HG02840 (cell line): ENCODE data around the gene PKDCC.
A peak's percentile ranks its signal among the peaks of the same experiment; 100 is the strongest.

Experiments
- ATAC-seq: cut with Tn5 transposase; IDR thresholded peaks from one replicate; pipeline ENCODE4 v1.9.1; 2021; ENCODE audit warnings: mild to moderate bottlenecking, moderate library complexity, moderate number of reproducible peaks; ENCODE audit not compliant: unreplicated experiment, low FRiP score

PKDCC gene

DNA sequence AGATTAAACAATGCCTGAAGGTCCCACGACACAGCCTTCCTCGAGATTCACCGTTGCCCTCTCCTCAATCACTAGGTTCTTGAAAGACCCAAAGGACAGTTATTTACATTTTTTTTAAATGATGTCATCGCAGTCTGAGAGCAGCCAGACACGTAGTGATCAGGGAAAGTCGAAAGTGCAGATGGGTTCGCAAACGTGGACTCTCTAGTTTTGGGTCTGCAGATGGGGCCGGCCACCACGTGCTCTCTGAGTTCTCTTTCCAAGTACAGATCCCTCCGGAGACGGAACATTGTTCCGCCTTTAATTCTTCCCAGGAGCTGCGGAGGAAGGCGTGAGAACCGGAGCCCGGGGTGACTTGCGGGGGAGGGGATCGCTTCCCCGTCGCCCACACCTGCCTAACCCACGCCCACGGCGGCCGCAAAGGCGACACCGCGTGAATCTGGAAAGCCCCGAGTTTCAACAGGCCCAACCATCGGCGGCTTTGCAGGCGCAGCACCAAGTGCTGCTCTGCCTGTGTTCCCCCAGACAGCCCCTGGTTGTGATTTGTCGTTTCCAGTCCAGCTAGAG lies 54.3 kb downstream of the PKDCC start:
- ATAC-seq: peak; percentile 58

DNA sequence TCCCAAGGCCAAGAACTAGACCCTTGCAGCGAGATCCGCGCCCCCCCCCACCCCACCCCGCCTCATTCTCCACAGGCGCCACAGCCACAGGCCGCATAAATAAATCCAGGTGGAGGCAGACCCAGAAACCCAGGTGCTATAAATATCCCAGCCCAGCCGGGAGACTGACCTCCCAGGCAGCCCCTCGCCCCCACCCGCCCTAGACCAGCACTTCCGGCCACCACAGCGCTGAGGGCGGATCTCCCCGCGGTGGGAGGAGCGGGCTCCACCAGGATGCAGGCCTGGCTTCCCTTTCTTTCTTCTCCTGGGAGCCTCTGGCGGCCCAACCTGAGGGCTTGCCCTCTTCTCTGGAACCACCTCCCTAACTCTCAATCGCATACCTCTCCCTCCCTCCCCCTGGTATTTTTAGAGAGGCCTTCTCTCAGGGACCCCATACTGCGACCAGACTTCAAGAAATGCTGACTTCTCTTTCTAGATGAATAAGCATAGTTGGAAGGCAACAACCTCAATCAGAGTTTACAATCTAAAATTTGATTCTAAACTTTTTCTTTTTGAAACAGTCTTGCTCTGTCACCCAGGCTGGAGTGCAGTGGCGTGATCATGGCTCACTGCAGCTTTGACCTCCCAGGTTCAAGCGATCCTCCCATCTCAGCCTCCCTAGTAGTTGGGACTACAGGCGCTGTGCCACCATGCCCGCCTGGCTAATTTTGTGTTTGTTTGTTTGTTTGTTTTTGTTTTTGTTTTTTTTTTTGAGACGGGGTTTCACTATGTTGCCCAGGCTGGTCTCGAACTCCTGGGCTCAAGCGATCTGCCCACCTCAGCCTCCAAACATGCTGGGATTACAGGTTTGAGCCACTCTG lies 55.0 kb downstream of the PKDCC start:
- ATAC-seq: no peak

DNA sequence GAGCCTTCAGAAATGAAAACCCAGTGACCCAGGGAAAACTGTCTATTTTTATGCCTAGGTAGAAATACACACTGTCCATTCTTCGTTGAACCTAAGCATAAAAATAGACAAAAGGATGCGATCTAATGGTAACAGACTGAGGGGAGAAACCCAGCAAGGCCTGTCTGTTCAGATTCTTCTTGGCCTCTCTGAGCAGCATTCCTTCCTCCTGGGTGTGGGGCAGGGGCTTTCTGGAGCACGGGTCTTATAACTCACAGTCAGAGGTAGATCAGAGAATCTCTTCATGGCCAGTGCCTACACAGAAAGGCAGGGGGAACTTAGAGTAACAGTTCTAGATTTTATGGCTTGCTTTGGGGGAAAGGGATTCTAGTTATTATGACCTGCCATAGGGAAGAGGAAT lies 56.0 kb downstream of the PKDCC start:
- ATAC-seq: no peak

DNA sequence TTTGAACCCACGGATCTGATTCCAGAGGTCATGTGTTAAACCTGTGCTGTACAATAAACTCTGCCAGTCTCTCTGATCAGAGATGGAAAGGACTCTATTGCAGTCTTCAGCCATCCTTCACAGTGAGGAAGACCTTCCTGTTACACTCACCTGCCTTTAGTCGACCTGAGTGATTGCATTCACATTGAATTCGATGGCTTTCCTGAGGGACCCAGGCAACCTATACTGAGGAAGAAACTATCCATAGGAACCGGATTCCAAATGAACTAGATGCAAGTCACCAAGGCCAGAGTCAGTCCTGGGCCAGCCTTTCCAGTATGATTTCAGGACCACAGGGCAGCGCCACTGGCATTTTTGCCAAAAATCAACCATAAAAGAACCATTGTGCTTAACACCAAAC lies 56.8 kb downstream of the PKDCC start:
- no peak for ATAC-seq

DNA sequence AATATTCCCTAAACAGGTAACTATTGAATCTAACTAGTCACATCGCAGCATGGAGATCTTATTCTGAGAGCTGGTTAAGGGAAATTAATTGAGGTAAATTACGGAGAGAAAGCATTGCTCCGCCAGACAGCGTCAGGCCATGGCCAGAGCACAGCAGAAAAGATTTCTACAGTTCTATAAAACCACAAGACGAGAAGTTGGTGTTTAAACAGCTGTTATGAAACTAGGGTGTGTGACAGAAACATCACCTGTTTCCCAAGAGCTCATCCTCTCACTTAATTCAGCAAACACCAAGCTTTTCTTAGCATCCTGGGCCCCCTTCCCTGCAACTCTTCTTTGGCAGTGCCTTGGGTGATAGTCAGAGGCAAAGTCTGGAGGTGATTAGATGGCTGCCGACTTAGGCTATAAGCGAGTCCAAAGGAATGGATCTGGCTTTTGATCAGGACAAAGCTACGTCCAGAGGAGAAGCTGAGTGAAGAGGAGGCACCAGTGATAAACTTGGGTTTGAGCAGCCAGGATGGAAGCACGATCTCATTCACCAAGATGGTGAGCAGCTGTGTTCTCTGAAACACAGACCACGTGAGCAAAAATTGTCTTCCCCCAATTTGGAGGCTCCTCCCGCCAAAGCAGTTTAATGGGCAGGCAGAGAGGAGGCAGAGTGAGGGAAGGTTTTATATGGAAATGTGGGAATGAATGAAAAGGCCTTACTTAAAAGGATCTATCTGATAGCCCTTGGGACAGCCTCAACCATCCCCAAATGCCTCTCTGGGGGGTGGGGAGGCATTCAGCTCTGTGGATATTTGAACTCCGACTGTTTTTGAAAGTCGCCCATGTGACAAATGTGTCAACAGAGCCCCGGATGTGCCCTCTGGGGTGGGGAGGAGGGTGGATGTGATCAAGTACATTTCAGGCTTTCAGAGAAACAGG lies 57.8 kb downstream of the PKDCC start:
- peak; percentile 49 for ATAC-seq

DNA sequence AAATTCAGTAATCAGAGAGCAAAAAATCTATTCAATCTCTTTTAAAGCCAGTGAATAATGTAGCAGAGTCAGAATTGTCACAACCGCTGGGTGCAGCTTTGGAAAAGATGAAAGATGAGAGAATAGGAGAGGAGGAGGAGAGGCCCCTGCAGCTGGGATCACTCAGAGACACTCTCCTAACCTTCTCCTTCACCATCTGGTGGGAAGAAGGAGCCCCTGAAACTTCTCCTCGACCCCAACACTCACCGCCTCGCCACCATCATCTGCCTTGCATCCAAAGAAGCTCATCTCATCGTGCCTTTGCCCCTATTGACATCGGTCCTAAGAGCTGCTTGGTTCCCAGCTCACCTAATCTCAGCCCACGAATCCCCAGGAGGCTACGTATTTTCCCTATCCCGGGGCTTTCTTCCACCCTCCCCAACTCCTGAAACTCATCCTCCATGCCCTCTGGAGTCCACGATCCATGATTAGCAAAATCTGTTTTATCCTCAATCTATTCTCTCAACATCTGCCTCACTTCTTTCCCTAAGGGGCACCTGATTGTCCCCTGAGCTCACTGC lies 58.5 kb downstream of the PKDCC start:
- ATAC-seq: no peak

DNA sequence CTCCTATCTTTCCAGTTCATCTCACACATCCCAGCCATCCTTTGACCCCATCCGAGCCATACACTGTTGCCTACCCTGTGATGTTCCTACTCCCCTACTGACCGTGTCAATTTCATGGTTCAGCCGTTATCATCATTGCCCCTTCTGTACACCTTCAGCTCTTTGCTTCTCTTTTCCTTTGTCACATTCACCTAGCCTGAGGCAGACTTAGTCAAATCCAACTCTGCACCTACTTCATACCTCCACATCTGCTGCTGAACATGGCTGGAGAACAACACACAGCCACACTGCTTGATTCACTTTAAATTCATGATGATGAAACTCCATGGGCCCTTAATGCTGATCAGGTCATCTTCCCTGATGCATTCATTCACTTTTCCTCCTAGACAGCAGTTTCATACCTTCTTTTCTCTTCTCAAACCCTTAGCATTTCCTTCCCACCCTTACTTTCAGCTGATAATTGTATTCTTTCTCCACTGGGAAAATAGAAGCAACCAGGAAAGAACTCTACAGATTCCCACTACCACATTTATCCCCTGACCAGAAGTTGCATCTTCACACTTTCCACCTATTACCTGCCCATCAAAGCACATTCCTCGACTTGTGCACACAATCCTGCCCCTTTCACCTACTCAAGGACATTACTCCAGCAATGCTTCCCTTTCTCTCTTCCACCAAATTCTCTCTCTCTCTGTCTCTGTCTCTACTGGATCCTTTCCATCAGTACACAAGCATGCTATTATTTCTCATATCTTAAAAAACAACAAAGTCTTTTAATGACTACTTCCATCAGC lies 59.6 kb downstream of the PKDCC start:
- no peak for ATAC-seq
